Common myeloid progenitor, CD34-positive (primary cell): ENCODE results near the gene SLC48A1.
A peak's percentile ranks its signal among the peaks of the same experiment; 100 is the strongest.

Experiments used
- CTCF ChIA-PET: fragments of 350-600 bp; sonication (Branson Sonifier 250); formaldehyde crosslinking; loops from one replicate; lab custom pipeline; 2021; ENCODE audit warnings: antibody characterized with exemption; lab: Charles Lee
- POLR2A ChIA-PET: fragments of 350-600 bp; sonication (Branson Sonifier 250); formaldehyde crosslinking; loops from one replicate; lab custom pipeline; 2021; ENCODE audit warnings: antibody characterized with exemption; lab: Charles Lee
- DNase-seq, 3 donors: peaks; one replicate each; pipeline versions ENCODE4 v3.0.0 to v3.0.0-alpha.2; 2013
- H3K27ac ChIP-seq, 2 experiments: 1 replicate in 1 of 2; 2 replicates in 1 of 2; pipeline ENCODE4 v1.7.0; 2013; ENCODE audit warnings: inconsistent platforms in 2 of 2, low read length in 2 of 2, mild to moderate bottlenecking in 2 of 2, low read depth in 1 of 2, moderate library complexity in 1 of 2; ENCODE audit not compliant: severe bottlenecking in 2 of 2, insufficient read depth in 1 of 2, poor library complexity in 1 of 2
- H3K27me3 ChIP-seq, 5 experiments: replicated peaks in 2 of 5; 1 replicate in 3 of 5; 2 replicates in 2 of 5; pipeline versions ENCODE4 v1.6.1 to v1.7.0; 2013; ENCODE audit warnings: low read length in 4 of 5, mild to moderate bottlenecking in 2 of 5, moderate library complexity in 2 of 5, inconsistent platforms in 1 of 5; ENCODE audit not compliant: insufficient read depth in 5 of 5, control insufficient read depth in 4 of 5
- H3K36me3 ChIP-seq, 4 experiments: 1 replicate in 2 of 4; 2 replicates in 2 of 4; pipeline versions ENCODE4 v1.6.1 to v1.7.0; 2013; ENCODE audit warnings: low read length in 3 of 4, control low read depth in 1 of 4, mild to moderate bottlenecking in 1 of 4; ENCODE audit not compliant: control insufficient read depth in 4 of 4, insufficient read depth in 4 of 4
- H3K4me1 ChIP-seq, 4 experiments: 1 replicate in 3 of 4; 2 replicates in 1 of 4; pipeline versions ENCODE4 v1.6.1 to v1.7.1; 2013; ENCODE audit warnings: low read length in 3 of 4, mild to moderate bottlenecking in 3 of 4, control low read depth in 1 of 4, inconsistent platforms in 1 of 4, moderate library complexity in 1 of 4; ENCODE audit not compliant: control insufficient read depth in 4 of 4, insufficient read depth in 4 of 4; ENCODE audit errors: control extremely low read depth in 1 of 4
- H3K4me3 ChIP-seq, 7 experiments: 1 replicate in 4 of 7; 2 replicates in 3 of 7; pipeline versions ENCODE4 v1.5.1 to v1.7.0; 2013; ENCODE audit warnings: mild to moderate bottlenecking in 7 of 7, low read length in 6 of 7, moderate library complexity in 6 of 7, inconsistent platforms in 2 of 7, low read depth in 2 of 7, control low read depth in 1 of 7; ENCODE audit not compliant: insufficient read depth in 4 of 7, control insufficient read depth in 1 of 7; ENCODE audit errors: extremely low read depth in 1 of 7
- H3K9me3 ChIP-seq, 5 experiments: 1 replicate in 4 of 5; 2 replicates in 1 of 5; pipeline versions ENCODE4 v1.6.1 to v1.7.1; 2013; ENCODE audit warnings: low read length in 4 of 5, mild to moderate bottlenecking in 2 of 5, inconsistent platforms in 1 of 5, low read depth in 1 of 5, moderate library complexity in 1 of 5; ENCODE audit not compliant: control insufficient read depth in 4 of 5, insufficient read depth in 2 of 5; ENCODE audit errors: control extremely low read depth in 1 of 5
- WGBS: methylation state at CpG from one replicate; pipeline ENCODE4 v1.1.5; 2013; ENCODE audit not compliant: insufficient coverage; 5-methylcytosine and 5-hydroxymethylcytosine counted together

SLC48A1 gene

GRCh38 chr12:47824198-47824597 lies 51.2 kb downstream of the SLC48A1 start:
- Histone ChIP-seq H3K4me1 (peaks cover 0 to 50% (median 36%) of the 10 kb centered on the region in 4 experiments), H3K36me3 (no peaks in the 10 kb centered on the region), H3K27me3 (no peaks in the 10 kb centered on the region), H3K27ac (no peak overlapping the region), H3K9me3 (no peaks in the 10 kb centered on the region), H3K4me3 (no peak overlapping the region)
- DNase-seq, result no peak
- WGBS, result 77% methylated on average over 2 of the region's 2 CpGs
- POLR2A ChIA-PET, result interaction anchor here (1.4 kb wide), 1 partner anchor 12 kb away, joined by 3 read pairs; no protein-coding TSS in a partner anchor
- CTCF ChIA-PET, result interaction anchor here (0.9 to 29.7 kb wide), 4 partner anchors 10 to 26 kb away, joined by 3 to 1391 read pairs (median 28); partner anchors contain the start of gene HDAC7

DNA sequence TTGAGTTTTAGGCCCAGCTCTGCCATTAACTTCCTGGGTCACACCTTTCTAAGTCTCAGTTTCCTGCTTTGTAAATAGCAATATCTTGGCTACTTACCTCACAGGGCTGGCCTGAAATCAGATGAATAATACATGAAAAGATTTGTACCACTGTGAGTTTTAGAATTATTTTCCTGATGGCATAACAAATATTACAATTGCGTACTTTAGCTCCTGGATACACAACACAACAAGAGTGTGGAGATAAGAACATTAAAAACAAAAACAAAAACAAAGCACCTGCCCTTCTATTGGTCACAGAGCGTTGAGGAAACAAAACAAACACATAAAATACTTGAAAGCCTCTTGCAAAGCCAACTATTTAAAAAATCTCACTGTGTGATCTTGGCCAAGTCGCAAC lies 51.6 kb downstream of the SLC48A1 start:
- 100% methylated on average over 1 of the region's 3 CpGs for WGBS
- Histone ChIP-seq H3K9me3 (no peaks in the 10 kb centered on the region), H3K36me3 (no peaks in the 10 kb centered on the region), H3K4me1 (peaks cover 0 to 54% (median 40%) of the 10 kb centered on the region in 4 experiments), H3K4me3 (no peak overlapping the region), H3K27me3 (no peaks in the 10 kb centered on the region), H3K27ac (no peak overlapping the region)
- DNase-seq, result no peak
- ChIA-PET CTCF (interaction anchor here (0.9 to 29.7 kb wide), 4 partner anchors 9 to 26 kb away, joined by 3 to 1391 read pairs (median 28); partner anchors contain the start of gene HDAC7), POLR2A (interaction anchor here (1.4 kb wide), 1 partner anchor 11 kb away, joined by 3 read pairs; no protein-coding TSS in a partner anchor)

DNA sequence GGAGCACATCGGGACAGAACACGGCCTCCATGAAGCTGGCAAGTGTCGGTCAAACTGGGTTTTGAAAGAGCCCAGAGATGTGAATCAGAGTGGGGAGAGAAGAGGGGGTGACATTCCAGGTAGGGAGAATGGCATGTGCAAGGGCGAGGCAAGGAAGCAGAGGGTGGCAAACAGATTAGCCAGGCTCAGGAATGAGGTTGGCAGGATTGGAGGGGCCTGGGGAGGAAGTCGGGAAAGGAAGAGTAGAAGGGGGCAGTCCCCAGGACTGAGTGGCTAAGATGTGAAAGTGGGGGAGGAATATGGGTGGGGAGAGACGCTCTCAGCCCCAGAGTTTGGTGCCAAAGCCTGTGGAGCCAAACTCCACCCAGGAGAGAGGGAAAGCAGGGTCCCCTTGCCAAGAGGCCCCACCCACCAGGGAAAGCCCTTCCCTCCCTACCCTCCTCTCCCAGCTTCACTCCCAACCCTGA lies 52.2 kb downstream of the SLC48A1 start:
- 90% methylated on average over 5 of the region's 6 CpGs for WGBS
- Histone ChIP-seq H3K27me3 (no peaks in the 10 kb centered on the region), H3K27ac (no peak overlapping the region), H3K36me3 (no peaks in the 10 kb centered on the region), H3K4me3 (no peak overlapping the region), H3K4me1 (peaks cover 0 to 57% (median 41%) of the 10 kb centered on the region in 4 experiments), H3K9me3 (no peaks in the 10 kb centered on the region)
- ChIA-PET POLR2A (interaction anchor here (1.4 kb wide), 1 partner anchor 11 kb away, joined by 3 read pairs; no protein-coding TSS in a partner anchor), CTCF (interaction anchor here (6.6 to 29.7 kb wide), 2 partner anchors 14 to 27 kb away, joined by 51 to 1391 read pairs; partner anchors contain the start of gene HDAC7)
- DNase-seq, result no peak

DNA sequence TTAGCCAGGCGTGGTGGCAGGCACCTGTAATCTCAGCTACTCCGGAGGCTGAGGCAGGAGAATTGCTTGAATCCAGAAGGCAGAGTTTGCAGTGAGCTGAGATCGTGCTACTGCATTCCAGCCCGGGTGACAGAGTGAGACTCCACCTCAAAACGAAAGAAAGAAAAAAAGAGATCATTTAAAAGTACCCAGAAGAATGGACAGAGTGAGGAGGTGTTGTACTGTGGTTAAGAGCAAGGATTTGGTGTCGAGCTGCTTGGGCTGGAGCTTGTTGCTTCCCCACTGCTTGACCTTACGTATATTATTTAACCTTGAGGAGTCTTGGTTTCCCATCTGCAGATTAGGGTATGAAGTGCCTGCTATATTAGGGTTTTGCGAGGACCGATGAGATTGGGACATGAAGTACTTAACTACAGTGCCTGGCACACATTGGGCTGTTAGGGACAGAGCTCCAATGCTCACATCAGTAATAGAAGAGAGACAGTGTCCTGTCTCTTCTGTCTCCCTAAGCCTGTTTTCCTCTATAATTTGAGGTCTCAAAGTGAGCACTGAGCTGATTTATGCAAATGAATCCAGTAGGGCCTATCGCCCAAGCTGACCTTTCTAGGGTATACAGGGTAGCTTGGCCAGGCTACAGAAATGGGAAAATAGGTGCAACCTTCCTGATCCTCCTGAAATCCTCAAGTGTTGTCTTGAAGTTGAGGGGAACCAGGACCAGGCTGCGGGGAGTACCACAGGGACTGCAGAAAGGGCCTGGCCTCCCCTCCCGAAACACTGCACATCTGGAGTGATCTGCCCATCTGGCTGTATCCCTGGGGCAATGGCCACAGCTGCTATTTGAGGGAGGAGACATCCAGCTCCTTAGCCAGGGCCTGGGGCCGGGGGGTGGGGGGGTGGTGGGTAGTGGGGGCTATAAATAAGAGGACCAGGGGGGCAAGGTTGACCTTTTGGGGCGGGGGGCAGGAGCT lies 55.3 kb downstream of the SLC48A1 start:
- Histone ChIP-seq H3K27ac (no peak overlapping the region), H3K27me3 (no peaks in the 10 kb centered on the region), H3K4me3 (no peak overlapping the region), H3K4me1 (peaks cover 0 to 51% (median 38%) of the 10 kb centered on the region in 4 experiments), H3K9me3 (no peaks in the 10 kb centered on the region), H3K36me3 (no peaks in the 10 kb centered on the region)
- no peak for DNase-seq
- WGBS, result 89% methylated on average over 12 of the region's 14 CpGs
- POLR2A ChIA-PET, result interaction anchor here (0.9 to 1.0 kb wide), 3 partner anchors 8 to 24 kb away, joined by 3 to 7 read pairs (median 3); no protein-coding TSS in a partner anchor
- CTCF ChIA-PET, result interaction anchor here (1.0 to 29.7 kb wide), 11 partner anchors 7 to 111 kb away, joined by 3 to 1391 read pairs (median 4); partner anchors contain the start of gene HDAC7

DNA sequence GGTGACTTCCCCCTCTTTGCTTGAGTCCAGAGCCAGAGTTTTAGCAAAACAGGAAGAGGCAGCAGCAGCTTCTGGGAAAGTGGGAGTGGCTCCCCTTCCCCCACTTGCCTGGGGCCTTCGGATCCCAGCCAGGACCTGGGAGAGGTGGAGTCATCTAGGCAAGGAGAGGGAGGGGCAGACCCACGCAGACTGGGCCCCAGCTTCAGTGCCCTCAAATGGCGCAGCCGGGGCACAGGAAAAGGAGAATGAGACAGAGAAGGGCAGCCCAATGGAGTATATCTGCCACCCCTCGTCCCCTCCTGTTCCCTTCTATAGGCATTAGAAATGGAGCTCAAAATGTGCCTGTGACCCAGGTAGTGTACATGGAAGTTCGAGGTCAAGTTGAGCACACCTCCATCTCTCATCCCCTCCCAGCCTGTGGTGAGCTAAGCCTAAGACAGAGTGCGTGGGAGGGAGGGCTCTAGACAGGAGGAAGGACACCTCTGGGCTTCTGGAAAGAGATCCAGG lies 56.0 kb downstream of the SLC48A1 start:
- H3K9me3 ChIP-seq, result no peaks in the 10 kb centered on the region
- WGBS, result 48% methylated on average over 2 of the region's 7 CpGs
- no peaks in the 10 kb centered on the region for H3K27me3 ChIP-seq
- ChIA-PET CTCF (interaction anchor here (1.1 to 29.7 kb wide), 7 partner anchors 11 to 112 kb away, joined by 3 to 1391 read pairs (median 51); partner anchors contain the start of gene HDAC7), POLR2A (interaction anchor here (0.9 to 1.0 kb wide), 3 partner anchors 8 to 24 kb away, joined by 3 to 7 read pairs (median 3); no protein-coding TSS in a partner anchor)
- H3K4me1 ChIP-seq, result peaks cover 3 to 54% (median 43%) of the 10 kb centered on the region in 4 experiments
- H3K27ac ChIP-seq, result peak overlapping the region in 1 of 2 experiments; percentile 49
- no peaks in the 10 kb centered on the region for H3K36me3 ChIP-seq
- H3K4me3 ChIP-seq, result peak overlapping the region in 1 of 7 experiments; percentile 2
- DNase-seq, result no peak

- ChIA-PET CTCF (interaction anchor here (1.1 to 29.7 kb wide), 6 partner anchors 10 to 113 kb away, joined by 4 to 1391 read pairs (median 97); partner anchors contain the start of gene HDAC7), POLR2A (interaction anchor here (1.0 kb wide), 1 partner anchor 16 kb away, joined by 3 read pairs; no protein-coding TSS in a partner anchor)
- WGBS, result 100% methylated on average over 1 of the region's 4 CpGs
- no peaks in the 10 kb centered on the region for H3K27me3 ChIP-seq
- no peak for DNase-seq
- no peaks in the 10 kb centered on the region for H3K9me3 ChIP-seq
- H3K36me3 ChIP-seq, result no peaks in the 10 kb centered on the region
- peaks cover 7 to 54% (median 44%) of the 10 kb centered on the region in 4 experiments for H3K4me1 ChIP-seq
- H3K27ac ChIP-seq, result peak overlapping the region in 1 of 2 experiments; percentile 49
- no peak overlapping the region for H3K4me3 ChIP-seq
Measured at GRCh38 chr12:47829584-47829983, 56.5 kb downstream of the SLC48A1 start.
